ENCODE measurements around the gene RPL7A.

The RPL7A gene

DNA sequence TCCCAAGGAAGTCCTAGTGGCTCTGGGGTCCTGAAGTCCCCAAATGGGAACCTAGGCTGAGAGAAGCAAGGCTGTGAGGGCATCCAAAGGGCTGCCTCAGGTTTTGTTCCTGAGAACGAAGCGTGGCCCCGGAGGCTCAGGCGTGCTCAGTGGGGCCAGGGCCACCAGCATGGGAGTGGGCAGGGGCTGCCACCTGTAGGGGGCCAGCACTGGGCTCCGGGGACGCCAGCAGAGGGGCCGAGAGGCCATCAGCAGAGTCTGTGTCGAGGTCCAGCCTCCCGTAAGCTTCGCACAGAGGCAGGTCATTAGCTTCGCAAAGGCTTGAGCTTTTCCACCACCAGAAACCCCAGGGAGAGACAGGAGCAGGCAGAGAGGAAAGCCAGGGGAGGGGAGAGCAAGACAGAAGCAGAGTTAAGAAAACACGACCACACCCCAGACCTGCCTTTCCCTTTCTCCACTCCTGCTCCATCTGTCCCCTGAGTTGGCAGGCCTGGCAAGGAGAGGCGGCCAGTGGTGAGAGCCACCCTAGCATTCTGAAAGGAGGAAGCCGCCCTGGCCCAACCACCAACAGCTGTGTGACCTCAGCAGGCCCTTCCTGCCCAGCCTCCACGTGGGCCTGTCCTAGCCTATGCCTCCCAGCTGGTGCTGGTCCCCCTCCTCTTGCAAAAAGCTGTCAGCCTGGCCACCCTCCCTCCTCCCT, 6.5 kb upstream of the RPL7A start:
- no peak overlapping the region for H3K27ac ChIP-seq (ENCODE audit: low read depth, low read length)
- no peaks in the 10 kb centered on the region for H3K9me3 ChIP-seq (ENCODE audit: low read length)
- H3K4me3 ChIP-seq (ENCODE audit: low read depth in 1 of 2, low read length in 2 of 2): no peak overlapping the region
- H3K9ac ChIP-seq (ENCODE audit: low read length): no peak overlapping the region
- H3K27me3 ChIP-seq (ENCODE audit: control insufficient read depth in 1 of 2, insufficient read depth in 2 of 2, low read length in 2 of 2): no peaks in the 10 kb centered on the region
- H3K4me1 ChIP-seq (ENCODE audit: insufficient read depth, low read length): peaks cover 13% of the 10 kb centered on the region
- H3K36me3 ChIP-seq (ENCODE audit: insufficient read depth, low read length): peaks cover 70% of the 10 kb centered on the region

DNA sequence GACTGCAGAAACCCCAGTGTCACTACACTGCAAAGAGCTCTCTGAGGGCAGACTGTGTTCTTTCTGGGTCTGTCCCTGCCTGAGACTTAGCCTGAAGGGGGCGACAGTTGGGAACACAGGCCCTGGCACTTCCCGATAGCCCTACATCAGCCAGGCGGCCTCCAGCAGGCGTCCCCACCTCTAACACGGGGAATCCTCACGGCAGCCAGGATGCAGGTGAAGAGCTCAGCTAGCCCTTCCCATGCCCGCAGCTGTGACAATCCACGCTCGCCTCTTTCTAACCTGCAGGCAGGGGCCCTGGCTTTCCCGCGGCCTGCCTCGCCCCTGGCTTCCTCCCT, 6.0 kb upstream of the RPL7A start:
- Histone ChIP-seq H3K27ac (ENCODE audit: low read depth, low read length) (no peak overlapping the region), H3K27me3 (ENCODE audit: control insufficient read depth in 1 of 2, insufficient read depth in 2 of 2, low read length in 2 of 2) (no peaks in the 10 kb centered on the region), H3K4me1 (ENCODE audit: insufficient read depth, low read length) (peaks cover 15% of the 10 kb centered on the region), H3K9ac (ENCODE audit: low read length) (no peak overlapping the region), H3K36me3 (ENCODE audit: insufficient read depth, low read length) (peaks cover 70% of the 10 kb centered on the region), H3K4me3 (ENCODE audit: low read depth in 1 of 2, low read length in 2 of 2) (no peak overlapping the region), H3K9me3 (ENCODE audit: low read length) (no peaks in the 10 kb centered on the region)

DNA sequence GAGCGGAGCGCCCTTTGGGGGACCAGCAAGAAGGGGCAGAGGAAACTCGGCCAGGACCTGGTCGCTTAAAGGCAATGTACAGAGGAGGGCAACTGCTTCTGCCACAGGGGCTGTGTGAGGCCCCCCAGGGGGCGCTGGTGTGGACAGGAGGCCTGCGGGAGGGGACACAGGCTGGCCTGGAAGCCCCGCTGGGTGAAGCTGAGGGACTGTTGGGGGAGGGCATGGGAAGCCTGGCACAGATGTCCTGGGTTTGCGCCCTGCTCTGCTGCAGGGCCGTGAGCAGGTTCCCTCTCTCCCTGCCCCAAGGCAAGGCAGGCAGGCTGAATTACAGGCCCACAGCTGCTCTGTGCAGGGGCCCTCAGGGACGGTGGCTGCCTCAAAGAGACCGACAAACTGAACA, 5.4 kb upstream of the RPL7A start:
- Histone ChIP-seq H3K4me3 (ENCODE audit: low read depth in 1 of 2, low read length in 2 of 2) (no peak overlapping the region), H3K36me3 (ENCODE audit: insufficient read depth, low read length) (peaks cover 70% of the 10 kb centered on the region), H3K9me3 (ENCODE audit: low read length) (no peaks in the 10 kb centered on the region), H3K4me1 (ENCODE audit: insufficient read depth, low read length) (peaks cover 15% of the 10 kb centered on the region), H3K27ac (ENCODE audit: low read depth, low read length) (no peak overlapping the region), H3K9ac (ENCODE audit: low read length) (no peak overlapping the region), H3K27me3 (ENCODE audit: control insufficient read depth in 1 of 2, insufficient read depth in 2 of 2, low read length in 2 of 2) (no peaks in the 10 kb centered on the region)

DNA sequence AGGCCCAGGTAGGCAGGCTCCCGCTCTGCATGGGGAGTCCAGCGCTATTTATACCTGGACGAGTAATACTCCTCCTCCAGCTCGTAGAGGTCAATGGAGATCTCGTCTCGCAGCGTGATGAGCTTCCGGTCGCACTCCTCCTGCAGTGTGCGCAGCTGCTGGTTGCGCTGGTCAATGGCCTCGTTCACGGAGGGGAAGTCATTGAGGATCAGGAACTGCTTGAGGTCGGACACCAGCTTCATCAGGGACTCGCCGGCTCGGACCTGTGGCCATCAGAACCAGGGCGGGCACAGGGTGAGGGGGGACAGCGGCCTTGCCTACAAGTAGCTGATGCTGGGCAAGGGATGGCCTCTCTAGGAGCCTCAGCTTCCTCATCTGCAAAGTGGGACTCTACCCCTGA, 3.9 kb upstream of the RPL7A start:
- H3K36me3 ChIP-seq (ENCODE audit: insufficient read depth, low read length): peaks cover 73% of the 10 kb centered on the region
- H3K9me3 ChIP-seq (ENCODE audit: low read length): no peaks in the 10 kb centered on the region
- no peaks in the 10 kb centered on the region for H3K27me3 ChIP-seq (ENCODE audit: control insufficient read depth in 1 of 2, insufficient read depth in 2 of 2, low read length in 2 of 2)
- peaks cover 21% of the 10 kb centered on the region for H3K4me1 ChIP-seq (ENCODE audit: insufficient read depth, low read length)
- no peak overlapping the region for H3K9ac ChIP-seq (ENCODE audit: low read length)
- no peak overlapping the region for H3K27ac ChIP-seq (ENCODE audit: low read depth, low read length)
- H3K4me3 ChIP-seq (ENCODE audit: low read depth in 1 of 2, low read length in 2 of 2): no peak overlapping the region

DNA sequence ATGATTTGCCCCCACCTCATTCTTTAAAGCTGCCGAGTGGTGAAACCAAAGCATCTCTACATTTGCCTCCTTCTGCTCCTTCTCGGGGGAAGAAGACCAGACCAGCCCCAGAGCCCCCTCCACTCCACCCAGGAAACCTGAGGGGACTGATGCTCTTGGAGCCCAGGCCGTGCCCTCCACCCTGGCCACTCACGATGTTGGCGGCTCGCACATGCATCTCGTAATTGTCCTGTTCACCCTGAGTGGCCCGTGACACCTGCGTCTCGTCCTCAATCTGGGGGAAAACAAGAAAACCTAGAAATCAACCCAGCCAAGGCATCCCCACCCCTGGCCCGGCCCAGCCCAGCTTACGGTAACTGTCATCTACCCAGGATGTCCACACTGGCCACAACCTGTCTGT, 3.0 kb upstream of the RPL7A start:
- H3K4me3 ChIP-seq (ENCODE audit: low read depth in 1 of 2, low read length in 2 of 2): no peak overlapping the region
- no peak overlapping the region for H3K27ac ChIP-seq (ENCODE audit: low read depth, low read length)
- H3K4me1 ChIP-seq (ENCODE audit: insufficient read depth, low read length): peaks cover 29% of the 10 kb centered on the region
- H3K27me3 ChIP-seq (ENCODE audit: control insufficient read depth in 1 of 2, insufficient read depth in 2 of 2, low read length in 2 of 2): no peaks in the 10 kb centered on the region
- peaks cover 76% of the 10 kb centered on the region for H3K36me3 ChIP-seq (ENCODE audit: insufficient read depth, low read length)
- H3K9ac ChIP-seq (ENCODE audit: low read length): no peak overlapping the region
- no peaks in the 10 kb centered on the region for H3K9me3 ChIP-seq (ENCODE audit: low read length)

DNA sequence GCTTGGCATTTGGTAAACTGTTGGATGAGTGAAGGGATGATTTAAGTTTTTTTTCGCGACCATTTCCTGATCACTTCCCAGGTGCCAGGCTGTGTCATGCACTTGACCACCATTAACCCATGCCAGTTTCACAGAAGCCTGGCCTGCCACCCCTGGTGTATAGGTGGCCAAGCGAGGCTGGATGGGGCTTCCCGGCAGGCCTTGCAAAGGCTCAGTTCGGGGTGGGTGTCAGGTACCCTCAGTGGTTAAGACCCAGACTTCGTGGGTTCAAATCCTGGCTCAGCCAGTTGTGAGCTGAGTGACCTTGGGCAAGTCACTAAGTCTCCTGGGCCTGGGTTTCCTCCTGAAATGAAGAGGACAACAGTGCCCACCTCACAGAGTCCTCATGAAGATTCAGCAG, 2.4 kb upstream of the RPL7A start:
- Histone ChIP-seq H3K9ac (ENCODE audit: low read length) (no peak overlapping the region), H3K4me3 (ENCODE audit: low read depth in 1 of 2, low read length in 2 of 2) (no peak overlapping the region), H3K36me3 (ENCODE audit: insufficient read depth, low read length) (peaks cover 76% of the 10 kb centered on the region), H3K9me3 (ENCODE audit: low read length) (no peaks in the 10 kb centered on the region), H3K27ac (ENCODE audit: low read depth, low read length) (no peak overlapping the region), H3K27me3 (ENCODE audit: control insufficient read depth in 1 of 2, insufficient read depth in 2 of 2, low read length in 2 of 2) (no peaks in the 10 kb centered on the region), H3K4me1 (ENCODE audit: insufficient read depth, low read length) (peaks cover 29% of the 10 kb centered on the region)

DNA sequence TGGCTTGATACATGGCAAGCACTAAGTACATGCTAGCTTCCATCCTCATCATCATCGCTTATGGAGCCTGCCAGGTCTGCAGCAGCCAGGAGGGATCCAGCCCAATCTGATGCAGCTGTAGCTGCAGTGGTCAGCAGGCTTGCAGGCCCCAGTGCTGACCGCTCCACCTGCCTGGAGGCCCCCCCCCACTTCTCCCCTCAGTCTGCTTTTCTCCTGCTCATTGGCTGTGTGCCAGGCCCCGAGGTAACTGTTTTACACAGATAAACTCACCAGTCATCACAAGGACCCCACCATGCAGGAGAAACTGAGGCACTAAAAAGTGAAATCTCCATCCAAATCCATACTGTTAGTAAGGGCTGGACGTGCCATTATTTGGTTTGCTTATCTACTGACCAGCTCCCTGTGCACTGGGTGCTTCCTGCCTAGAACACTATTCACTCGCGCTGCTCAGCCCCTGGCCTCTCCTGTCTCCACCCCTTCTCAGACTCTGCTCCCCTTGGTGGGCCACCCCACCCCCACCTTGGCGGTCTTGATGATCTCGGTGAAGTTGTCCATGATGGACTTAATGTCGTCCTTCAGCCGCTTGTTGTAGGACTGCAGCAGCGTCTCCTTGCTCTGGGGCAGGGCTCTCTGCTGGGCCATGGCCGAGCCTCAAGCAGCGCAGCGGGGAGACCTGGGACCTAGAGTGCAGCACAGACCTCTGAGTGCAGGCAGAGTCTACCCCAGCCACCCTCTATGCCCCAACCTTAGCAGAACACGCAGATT, 1.8 kb upstream of the RPL7A start:
- no peaks in the 10 kb centered on the region for H3K27me3 ChIP-seq (ENCODE audit: control insufficient read depth in 1 of 2, insufficient read depth in 2 of 2, low read length in 2 of 2)
- no peaks in the 10 kb centered on the region for H3K9me3 ChIP-seq (ENCODE audit: low read length)
- peak overlapping the region; percentile 71 for H3K9ac ChIP-seq (ENCODE audit: low read length)
- H3K36me3 ChIP-seq (ENCODE audit: insufficient read depth, low read length): peaks cover 76% of the 10 kb centered on the region
- H3K4me1 ChIP-seq (ENCODE audit: insufficient read depth, low read length): peaks cover 29% of the 10 kb centered on the region
- H3K27ac ChIP-seq (ENCODE audit: low read depth, low read length): peak overlapping the region; percentile 24
- H3K4me3 ChIP-seq (ENCODE audit: low read depth in 1 of 2, low read length in 2 of 2): peak overlapping the region; percentile 10 to 71

DNA sequence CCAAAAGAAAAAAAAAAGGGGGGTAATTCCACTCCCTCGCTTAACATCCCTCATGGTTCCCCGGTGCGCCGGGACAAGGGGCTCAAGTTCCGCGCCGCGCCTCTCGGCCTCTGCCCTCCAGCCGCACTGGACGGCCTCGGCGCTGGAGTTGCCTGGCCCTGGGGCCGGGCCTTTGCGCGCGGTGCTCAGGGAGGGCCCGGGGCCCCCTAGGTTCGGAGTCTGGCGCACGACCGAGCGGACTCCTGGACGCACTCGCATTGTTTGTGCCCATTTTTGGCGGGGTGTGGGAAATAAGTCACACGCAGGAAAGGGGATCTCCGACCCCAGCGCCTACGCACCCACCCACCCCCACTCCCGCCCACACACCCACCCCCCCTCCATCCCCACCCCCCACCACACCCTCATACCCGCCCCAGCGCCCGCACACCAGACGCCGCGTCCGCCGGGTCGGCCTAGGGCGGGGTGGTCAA, 468 bp upstream of the RPL7A start:
- no peaks in the 10 kb centered on the region for H3K27me3 ChIP-seq (ENCODE audit: control insufficient read depth in 1 of 2, insufficient read depth in 2 of 2, low read length in 2 of 2)

DNA sequence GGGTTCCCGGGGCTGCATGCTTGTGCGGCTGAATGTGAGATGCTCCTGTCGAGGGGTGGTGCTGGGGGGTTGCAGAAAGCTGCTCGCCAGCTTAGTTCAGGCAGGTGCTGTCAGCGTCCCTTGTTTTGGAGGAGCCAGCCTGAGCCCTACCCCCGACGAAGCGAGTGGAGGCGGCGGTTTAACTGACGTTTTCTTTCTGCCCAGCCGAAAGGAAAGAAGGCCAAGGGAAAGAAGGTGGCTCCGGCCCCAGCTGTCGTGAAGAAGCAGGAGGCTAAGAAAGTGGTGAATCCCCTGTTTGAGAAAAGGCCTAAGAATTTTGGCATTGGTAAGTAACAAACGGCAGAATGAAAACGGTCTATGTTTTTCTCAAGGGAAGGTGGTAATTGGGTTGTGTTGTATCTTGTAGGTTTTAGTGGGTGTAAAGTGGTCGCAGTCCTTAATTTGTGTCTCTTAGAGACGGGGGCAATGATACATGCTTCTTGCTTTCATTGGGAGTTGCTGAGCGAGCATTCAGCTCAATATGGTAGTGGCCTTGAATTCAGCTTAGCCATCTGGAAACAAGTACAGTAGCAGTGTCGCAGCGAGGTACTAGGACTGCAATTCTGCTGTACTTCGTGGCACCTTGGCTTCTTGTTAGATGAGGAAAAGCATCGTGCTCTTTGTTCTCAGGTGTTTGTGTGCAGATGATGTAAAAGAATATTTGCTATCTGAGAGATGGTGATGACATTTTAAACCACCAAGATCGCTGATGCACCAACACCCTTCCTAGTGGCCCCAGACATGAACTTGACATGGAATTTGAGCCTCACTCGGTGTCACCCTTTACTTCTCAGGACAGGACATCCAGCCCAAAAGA, 928 bp downstream of the RPL7A start:
- H3K9ac ChIP-seq (ENCODE audit: low read length): peak overlapping the region; percentile 97
- peak overlapping the region; percentile 90 to 99 for H3K4me3 ChIP-seq (ENCODE audit: low read depth in 1 of 2, low read length in 2 of 2)
- peaks cover 29% of the 10 kb centered on the region for H3K4me1 ChIP-seq (ENCODE audit: insufficient read depth, low read length)
- peaks cover 74% of the 10 kb centered on the region for H3K36me3 ChIP-seq (ENCODE audit: insufficient read depth, low read length)
- H3K27ac ChIP-seq (ENCODE audit: low read depth, low read length): peak overlapping the region; percentile 93
- H3K9me3 ChIP-seq (ENCODE audit: low read length): no peaks in the 10 kb centered on the region
- H3K27me3 ChIP-seq (ENCODE audit: control insufficient read depth in 1 of 2, insufficient read depth in 2 of 2, low read length in 2 of 2): no peaks in the 10 kb centered on the region

More for the DNA sequence above, 468 bp upstream of the RPL7A start:
- Histone ChIP-seq H3K27ac (ENCODE audit: low read depth, low read length) (peak overlapping the region; percentile 93), H3K36me3 (ENCODE audit: insufficient read depth, low read length) (peaks cover 76% of the 10 kb centered on the region), H3K4me3 (ENCODE audit: low read depth in 1 of 2, low read length in 2 of 2) (peak overlapping the region; percentile 90 to 99), H3K9ac (ENCODE audit: low read length) (peak overlapping the region; percentile 71), H3K4me1 (ENCODE audit: insufficient read depth, low read length) (peaks cover 29% of the 10 kb centered on the region), H3K9me3 (ENCODE audit: low read length) (no peaks in the 10 kb centered on the region)

DNA sequence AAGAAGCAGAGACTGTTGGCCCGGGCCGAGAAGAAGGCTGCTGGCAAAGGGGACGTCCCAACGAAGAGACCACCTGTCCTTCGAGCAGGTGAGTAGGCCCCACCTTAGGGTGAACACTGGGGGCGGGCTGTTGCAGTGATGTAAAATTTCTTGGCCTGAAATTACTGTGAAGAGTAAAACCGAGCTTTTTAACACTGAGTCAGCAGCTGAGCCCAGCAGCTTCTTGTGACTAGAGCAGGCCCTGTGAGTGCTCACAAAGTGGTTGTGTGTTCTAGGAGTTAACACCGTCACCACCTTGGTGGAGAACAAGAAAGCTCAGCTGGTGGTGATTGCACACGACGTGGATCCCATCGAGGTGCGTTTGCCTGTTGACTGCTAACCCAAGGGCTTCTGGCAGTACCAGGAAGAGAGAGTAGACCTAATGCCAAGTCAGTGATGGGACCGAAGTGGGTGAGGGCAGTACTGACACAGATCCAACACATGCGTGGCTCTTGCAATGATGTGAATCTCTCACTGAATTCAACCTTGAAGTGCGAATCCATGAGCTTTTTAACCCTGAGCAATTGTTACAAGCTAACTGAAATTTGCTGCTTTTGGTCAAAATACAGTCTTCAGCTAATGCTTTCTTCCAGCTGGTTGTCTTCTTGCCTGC, 2.1 kb downstream of the RPL7A start:
- Histone ChIP-seq H3K9me3 (ENCODE audit: low read length) (no peaks in the 10 kb centered on the region), H3K9ac (ENCODE audit: low read length) (no peak overlapping the region), H3K4me3 (ENCODE audit: low read depth in 1 of 2, low read length in 2 of 2) (no peak overlapping the region), H3K4me1 (ENCODE audit: insufficient read depth, low read length) (peaks cover 32% of the 10 kb centered on the region), H3K36me3 (ENCODE audit: insufficient read depth, low read length) (peaks cover 64% of the 10 kb centered on the region), H3K27me3 (ENCODE audit: control insufficient read depth in 1 of 2, insufficient read depth in 2 of 2, low read length in 2 of 2) (no peaks in the 10 kb centered on the region), H3K27ac (ENCODE audit: low read depth, low read length) (no peak overlapping the region)

DNA sequence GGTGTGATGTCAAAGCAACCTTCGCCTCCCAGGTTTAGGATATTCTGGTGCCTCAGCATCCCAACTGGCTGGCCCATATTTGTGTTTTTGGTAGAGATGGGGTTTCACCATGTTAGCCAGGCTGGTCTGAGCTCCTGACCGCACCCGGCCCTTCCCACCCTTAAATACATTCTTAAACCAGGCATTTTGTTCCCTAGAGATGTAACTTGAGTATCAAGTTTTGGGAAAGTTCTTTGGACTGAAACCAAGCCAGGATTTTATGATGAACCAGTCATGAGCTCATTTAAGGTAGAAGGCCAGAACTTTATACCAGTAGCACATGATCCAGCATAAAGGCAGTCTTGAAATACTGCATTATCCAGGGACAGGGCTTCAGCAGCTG, 3.5 kb downstream of the RPL7A start:
- Histone ChIP-seq H3K9me3 (ENCODE audit: low read length) (no peaks in the 10 kb centered on the region), H3K27ac (ENCODE audit: low read depth, low read length) (no peak overlapping the region), H3K4me1 (ENCODE audit: insufficient read depth, low read length) (peaks cover 27% of the 10 kb centered on the region), H3K27me3 (ENCODE audit: control insufficient read depth in 1 of 2, insufficient read depth in 2 of 2, low read length in 2 of 2) (no peaks in the 10 kb centered on the region), H3K9ac (ENCODE audit: low read length) (no peak overlapping the region), H3K36me3 (ENCODE audit: insufficient read depth, low read length) (peaks cover 51% of the 10 kb centered on the region), H3K4me3 (ENCODE audit: low read depth in 1 of 2, low read length in 2 of 2) (no peak overlapping the region)
